NCI-H2196 (cell line): ENCODE measurements around the gene ARMC7.

Source experiments
- DNase-seq: peaks from one replicate; lab custom pipeline; 2025; ENCODE audit not compliant: unreplicated experiment; lab: John Stamatoyannopoulos, UW

The ARMC7 gene

GRCh38 chr17:75077496-75078283 lies 32.1 kb upstream of the ARMC7 start:
- DNase-seq = no peak

GRCh38 chr17:75078284-75079022 lies 31.3 kb upstream of the ARMC7 start:
- DNase-seq = no peak

GRCh38 chr17:75079023-75079373 lies 30.8 kb upstream of the ARMC7 start:
- no peak for DNase-seq

DNA sequence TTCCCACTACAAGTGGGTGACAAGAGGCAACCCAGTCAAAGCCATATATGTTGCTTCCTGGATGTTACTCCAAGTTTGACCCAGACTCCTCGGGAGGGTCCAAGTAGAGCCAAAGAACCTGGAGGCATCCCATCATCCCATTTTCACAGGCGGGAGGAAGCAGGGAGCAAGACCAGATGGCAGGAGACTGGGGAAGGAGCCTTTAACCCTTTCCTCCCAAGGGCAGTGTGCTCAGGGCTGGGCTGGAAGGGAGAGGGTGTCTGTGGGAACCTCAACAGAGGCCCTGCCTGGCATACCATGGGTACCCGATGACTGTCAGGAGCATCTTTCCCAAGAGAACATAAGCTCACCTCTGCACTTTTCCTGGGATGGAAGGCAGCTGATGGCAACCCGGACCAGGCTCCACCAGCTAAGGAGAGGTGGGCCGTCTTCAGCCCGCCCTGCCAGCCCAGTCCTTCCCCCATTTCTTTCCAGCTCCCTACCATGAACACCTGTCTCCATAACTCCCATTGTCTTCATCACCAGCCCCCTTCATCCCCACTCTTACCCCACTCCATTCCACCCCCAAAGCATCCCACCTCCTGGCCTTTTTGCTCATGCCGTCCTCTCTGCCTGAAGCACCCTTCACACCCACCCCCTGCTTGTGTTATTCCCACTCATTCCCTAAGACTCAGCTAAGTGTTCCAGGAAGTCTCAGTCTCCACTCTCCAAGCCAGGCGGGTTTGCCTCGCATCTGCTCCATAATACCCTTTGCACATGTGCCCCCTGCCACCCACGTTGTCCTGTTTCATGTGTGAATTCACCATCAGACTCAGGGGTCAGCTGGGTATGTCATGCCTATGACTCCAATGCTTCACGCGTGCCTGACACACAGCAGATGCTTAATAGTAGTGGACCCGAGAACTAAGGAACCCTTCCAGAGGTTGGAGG lies 27.9 kb upstream of the ARMC7 start:
- DNase-seq = no peak

DNA sequence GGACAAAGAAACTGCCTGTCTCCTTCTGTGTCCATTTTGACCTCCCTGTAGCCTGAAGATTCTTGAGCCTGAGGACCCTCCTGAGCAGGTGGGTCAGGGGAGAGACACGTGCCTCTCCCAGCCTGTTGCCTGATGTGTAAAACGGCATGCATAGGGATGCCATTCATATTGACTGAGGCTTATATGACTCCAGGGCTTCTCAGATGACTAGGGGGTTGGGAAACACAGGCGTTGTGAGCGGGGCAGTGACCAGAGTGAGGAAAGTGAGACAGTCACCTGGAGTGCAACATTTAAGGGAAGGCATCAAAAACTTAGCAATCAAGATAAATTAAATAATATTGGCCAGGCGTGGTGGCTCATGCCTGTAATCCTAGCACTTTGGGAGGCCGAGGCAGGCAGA lies 27.1 kb upstream of the ARMC7 start:
- DNase-seq = no peak

GRCh38 chr17:75084039-75084660 lies 25.6 kb upstream of the ARMC7 start:
- DNase-seq = peak; percentile 48

GRCh38 chr17:75086496-75087181 lies 23.1 kb upstream of the ARMC7 start:
- DNase-seq = no peak

DNA sequence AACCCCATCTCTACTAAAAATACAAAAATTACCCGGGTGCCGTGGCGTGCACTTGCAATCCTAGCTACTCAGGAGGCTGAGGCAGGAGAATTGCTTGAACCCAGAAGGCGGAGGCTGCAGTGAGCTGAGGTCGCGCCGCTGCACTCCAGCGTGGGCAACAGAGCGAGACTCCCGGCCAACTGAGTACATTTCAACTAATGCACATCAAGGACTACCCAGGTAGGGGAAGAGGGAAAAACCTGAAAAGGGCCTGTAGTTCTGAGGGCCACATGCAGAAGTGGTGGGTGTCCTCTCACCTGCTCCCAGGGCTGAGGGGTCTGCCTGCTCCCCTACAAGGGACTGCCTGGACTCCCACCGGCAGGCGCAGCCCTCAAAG lies 22.6 kb upstream of the ARMC7 start:
- no peak for DNase-seq

- no peak for DNase-seq
Measured at GRCh38 chr17:75087558-75088453, 22.0 kb upstream of the ARMC7 start, which contains the start of gene SLC16A5. Gene SLC16A5, plus strand, starts transcription at chr17:75087954. Its CDS starts 5,683 bp downstream, at chr17:75093637.

GRCh38 chr17:75088465-75089417 lies 21.0 kb upstream of the ARMC7 start:
- DNase-seq = no peak

- DNase-seq = no peak
Measured at GRCh38 chr17:75090871-75091854, 18.6 kb upstream of the ARMC7 start.

GRCh38 chr17:75091855-75092327 lies 17.9 kb upstream of the ARMC7 start:
- DNase-seq = no peak

DNA sequence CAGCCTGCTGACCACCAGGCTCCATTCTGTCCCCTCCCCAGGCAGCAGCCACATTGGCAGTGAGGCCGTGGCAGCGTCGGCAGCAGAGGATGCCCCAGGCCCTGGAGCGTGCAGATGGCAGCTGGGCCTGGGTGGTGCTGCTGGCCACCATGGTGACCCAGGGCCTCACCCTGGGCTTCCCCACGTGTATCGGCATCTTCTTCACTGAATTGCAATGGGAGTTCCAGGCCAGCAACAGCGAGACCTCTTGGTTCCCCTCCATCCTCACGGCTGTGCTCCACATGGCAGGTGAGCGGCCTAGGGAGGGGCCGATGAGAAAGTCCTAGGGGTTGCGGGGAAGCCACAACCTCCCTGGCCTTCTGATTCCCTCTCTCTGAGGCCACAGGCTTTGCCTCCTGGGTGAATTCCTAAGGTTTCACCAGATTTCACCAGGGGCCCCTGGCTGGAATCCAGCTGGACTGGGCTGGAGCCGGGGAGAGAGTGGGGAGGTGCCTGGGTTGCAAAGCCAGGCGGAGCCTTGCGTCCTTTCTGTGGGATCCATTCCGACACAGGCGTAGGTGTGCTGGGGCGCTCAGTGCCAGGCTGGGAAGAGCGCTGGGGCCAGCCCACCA lies 16.1 kb upstream of the ARMC7 start:
- DNase-seq = no peak

- DNase-seq = no peak
Measured at GRCh38 chr17:75094871-75095399, 14.8 kb upstream of the ARMC7 start.

GRCh38 chr17:75096082-75096625 lies 13.6 kb upstream of the ARMC7 start:
- peak; percentile 39 for DNase-seq

- DNase-seq = no peak
Measured at GRCh38 chr17:75097865-75098264, 11.9 kb upstream of the ARMC7 start.
